Measurements from ENCODE around the gene SHROOM1. TPM values are rescaled to one million over a fixed set of nuclear protein-coding genes. Genes with fewer than 3 reads are reported as not detected.

The SHROOM1 gene
- total RNA-seq, 2 experiments from 2014 or later = 2.0 to 2.1 TPM

DNA sequence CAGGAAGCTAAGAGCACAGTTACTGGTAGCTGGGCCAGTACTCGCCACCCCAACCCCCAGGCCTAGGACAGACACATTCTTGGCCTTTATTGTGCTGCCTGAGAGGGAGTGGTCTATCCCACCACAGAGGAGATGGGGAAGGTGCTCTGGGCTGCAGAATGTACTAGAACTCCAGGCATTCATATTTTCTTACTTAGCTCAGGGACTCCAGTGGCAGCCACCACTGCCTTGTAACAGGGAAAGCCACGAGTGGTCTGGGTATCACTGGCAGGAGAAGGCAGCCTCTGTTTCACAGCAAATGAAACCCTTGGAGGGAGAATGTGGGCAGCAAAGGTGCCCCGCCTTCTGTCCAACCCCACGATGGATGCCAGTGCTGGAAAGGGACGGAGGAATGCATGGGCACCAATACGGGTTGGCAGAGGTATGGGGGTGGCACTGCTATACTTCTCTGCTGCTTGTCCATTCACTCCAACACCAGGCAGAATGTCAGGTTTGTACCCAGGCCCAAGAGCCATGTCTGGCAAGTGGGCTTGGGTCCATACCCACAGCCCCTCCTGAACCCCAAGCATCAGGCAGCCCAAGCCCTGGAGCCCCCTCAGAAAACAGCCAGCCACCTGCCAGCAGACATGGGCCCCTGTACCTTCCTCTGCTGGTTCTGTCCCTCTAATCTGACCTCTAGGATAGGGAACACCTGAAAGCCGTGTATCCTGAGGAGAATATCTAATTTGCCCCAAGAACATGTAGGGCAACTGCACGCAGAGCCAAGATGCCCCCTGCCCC is 58.0 kb downstream of the SHROOM1 start:
- ATAC-seq (no peak), DNase-seq (no peak)
- CTCF ChIA-PET = no interaction called here
- POLR2A ChIA-PET = interaction anchor here (2.1 kb wide), 1 partner anchor 18 kb away, joined by 8 read pairs; no protein-coding TSS in a partner anchor
- Mint-ChIP-seq H3K36me3 (ENCODE audit: low read depth) (no peaks in the 10 kb centered on the region), H3K27ac (no peak overlapping the region), H3K4me3 (no peak overlapping the region), H3K4me1 (ENCODE audit: low read depth) (peaks cover 2% of the 10 kb centered on the region), H3K27me3 (no peaks in the 10 kb centered on the region), H3K9me3 (no peaks in the 10 kb centered on the region)
- TF ChIP-seq, protein P1, sequence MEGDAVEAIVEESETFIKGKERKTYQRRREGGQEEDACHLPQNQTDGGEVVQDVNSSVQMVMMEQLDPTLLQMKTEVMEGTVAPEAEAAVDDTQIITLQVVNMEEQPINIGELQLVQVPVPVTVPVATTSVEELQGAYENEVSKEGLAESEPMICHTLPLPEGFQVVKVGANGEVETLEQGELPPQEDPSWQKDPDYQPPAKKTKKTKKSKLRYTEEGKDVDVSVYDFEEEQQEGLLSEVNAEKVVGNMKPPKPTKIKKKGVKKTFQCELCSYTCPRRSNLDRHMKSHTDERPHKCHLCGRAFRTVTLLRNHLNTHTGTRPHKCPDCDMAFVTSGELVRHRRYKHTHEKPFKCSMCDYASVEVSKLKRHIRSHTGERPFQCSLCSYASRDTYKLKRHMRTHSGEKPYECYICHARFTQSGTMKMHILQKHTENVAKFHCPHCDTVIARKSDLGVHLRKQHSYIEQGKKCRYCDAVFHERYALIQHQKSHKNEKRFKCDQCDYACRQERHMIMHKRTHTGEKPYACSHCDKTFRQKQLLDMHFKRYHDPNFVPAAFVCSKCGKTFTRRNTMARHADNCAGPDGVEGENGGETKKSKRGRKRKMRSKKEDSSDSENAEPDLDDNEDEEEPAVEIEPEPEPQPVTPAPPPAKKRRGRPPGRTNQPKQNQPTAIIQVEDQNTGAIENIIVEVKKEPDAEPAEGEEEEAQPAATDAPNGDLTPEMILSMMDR (IDR thresholded peaks at IDR 0.05) = no peak
- intact Hi-C loops (cut with micrococcal nuclease) = no loop called here

Other genes starting within 250 kb of the SHROOM1 start
- gene IL13, start 172.5 kb downstream of the SHROOM1 start, total RNA-seq = 1 to 10 TPM; 4.8 to 6.5 TPM
- 1 to 10 TPM in 1 of 2 experiments, under 1 TPM in 1; 0.72 to 1.4 TPM for gene IL4, start 156.7 kb downstream of the SHROOM1 start, total RNA-seq
- 10 to 100 TPM; 16.4 to 17.0 TPM for gene KIF3A, start 93.1 kb downstream of the SHROOM1 start, total RNA-seq
- gene CCNI2, start 83.2 kb downstream of the SHROOM1 start, total RNA-seq = 10 to 100 TPM in 1 of 2 experiments, 1 to 10 TPM in 1; 8.7 to 10.0 TPM
- gene SEPTIN8, start 53.4 kb downstream of the SHROOM1 start, total RNA-seq = 10 to 100 TPM; 25.2 to 27.1 TPM
- not detected for gene SOWAHA, start 17.3 kb downstream of the SHROOM1 start, total RNA-seq
- gene GDF9, start 35.8 kb upstream of the SHROOM1 start, total RNA-seq = under 1 TPM; 0.90 to 0.94 TPM
- 100 to 1,000 TPM; 558 to 566 TPM for gene UQCRQ, start 36.0 kb upstream of the SHROOM1 start, total RNA-seq
- gene LEAP2, start 43.0 kb upstream of the SHROOM1 start, total RNA-seq = 1 to 10 TPM; 3.0 to 3.5 TPM
- 10 to 100 TPM; 19.4 to 19.9 TPM for gene AFF4, start 133.0 kb upstream of the SHROOM1 start, total RNA-seq
- 10 to 100 TPM; 27.0 to 31.1 TPM for gene ZCCHC10, start 195.9 kb upstream of the SHROOM1 start, total RNA-seq
- gene HSPA4, start 221.4 kb upstream of the SHROOM1 start, total RNA-seq = 100 to 1,000 TPM; 229 to 232 TPM

Measured in activated CD8-positive, alpha-beta T cell treated with anti-CD3 and anti-CD28 coated beads for 36 hours (primary cell).